Prostate gland (tissue), 2 donors: Measurements from ENCODE around the gene TOMM7. TPM values are rescaled to one million over a fixed set of nuclear protein-coding genes. Genes with fewer than 3 reads are reported as not detected.

ENCODE experiments used
- DNase-seq: peaks from one replicate; pipeline ENCODE4 v3.0.0-alpha.2; 2019; ENCODE audit warnings: low spot score
- H3K27ac ChIP-seq, 2 donors: fragments of 200-600 bp; sonication (generic); 2 replicates each; pipeline ENCODE4 v1.5.1; 2017 to 2019
- H3K27me3 ChIP-seq: fragments of 200-600 bp; sonication (generic); replicated peaks from 2 replicates; pipeline ENCODE4 v1.5.1; 2019; ENCODE audit not compliant: insufficient read depth
- H3K36me3 ChIP-seq, 2 donors: fragments of 200-600 bp; sonication (generic); 1 replicate in 1 of 2; 2 replicates in 1 of 2; pipeline versions ENCODE4 v1.5.1 to v1.8.1; 2017 to 2019
- H3K4me1 ChIP-seq: fragments of 200-600 bp; sonication (generic); replicated peaks from 2 replicates; pipeline ENCODE4 v1.5.1; 2019
- H3K4me3 ChIP-seq, 2 donors: fragments of 200-600 bp; sonication (generic); 2 replicates each; pipeline ENCODE4 v1.5.1; 2017 to 2019
- H3K9me3 ChIP-seq: fragments of 200-600 bp; sonication (generic); 2 replicates; pipeline ENCODE4 v1.5.1; 2017
- POLR2A ChIP-seq: fragments of 450-650 bp; IDR thresholded peaks from one replicate; pipeline ENCODE4 v1.6.1; 2016; ENCODE audit warnings: antibody characterized with exemption, mild to moderate bottlenecking
- POLR2AphosphoS5 ChIP-seq: sonication (generic); formaldehyde crosslinking; IDR thresholded peaks from one replicate; pipeline ENCODE4 v1.6.1; 2017; ENCODE audit warnings: antibody characterized with exemption
- WGBS: methylation state at CpG from one replicate; pipeline ENCODE4 v1.1.5; 2018; 5-methylcytosine and 5-hydroxymethylcytosine counted together
- intact Hi-C: fragments of 100-400 bp; cut with DNase I; formaldehyde crosslinking; loops from one replicate; pipeline ENCODE4 v1.14.2; 2022
- total RNA-seq, 2 donors: library from RNA; depleted of rRNA; stranded (reverse); fragments of >200 nt; gene quantifications; one replicate each; pipeline ENCODE4 v1.1.0, GENCODE V29; 2016
- TF ChIP-seq, protein P1 (sequence below), 4 experiments: fragments of 200-600 bp in 2 of 4; fragments of 450-650 bp in 2 of 4; sonication (generic) in 2 of 4; IDR thresholded peaks; 1 replicate in 3 of 4; 2 replicates in 1 of 4; pipeline ENCODE4 v1.5.1; 2016 to 2019; ENCODE audit warnings: antibody characterized with exemption in 4 of 4, mild to moderate bottlenecking in 2 of 4, moderate library complexity in 2 of 4

The TOMM7 gene
- total RNA-seq, 2 donors from 2014 or later = 124 to 190 TPM

DNA sequence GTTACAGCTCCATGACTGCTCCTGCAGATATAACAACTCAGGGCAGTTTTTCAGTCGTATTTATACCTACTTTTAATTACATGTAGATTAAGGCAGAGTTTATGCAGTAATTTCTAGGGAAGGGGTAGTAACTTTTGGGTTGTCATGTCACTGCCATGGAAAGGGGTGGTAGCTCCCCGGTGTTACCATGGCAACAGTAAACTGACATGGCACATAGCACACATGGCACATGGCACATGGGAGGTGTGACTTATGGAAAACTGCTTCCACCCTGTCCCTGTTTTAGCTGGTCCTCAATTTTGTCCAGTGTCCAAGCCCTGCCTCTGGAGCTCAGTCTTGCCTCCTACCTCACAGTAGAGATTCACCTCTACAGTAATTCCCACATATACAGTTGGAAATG is 3.9 kb upstream of the TOMM7 start:
- 59% methylated on average over 2 of the region's 2 CpGs for WGBS
- Histone ChIP-seq H3K9me3 (no peaks in the 10 kb centered on the region), H3K4me1 (no peaks in the 10 kb centered on the region), H3K4me3 (no peak overlapping the region), H3K27me3 (no peaks in the 10 kb centered on the region), H3K36me3 (no peaks in the 10 kb centered on the region), H3K27ac (no peak overlapping the region)
- DNase-seq = no peak
- intact Hi-C loops = no loop called here
- TF ChIP-seq POLR2A (no peak), POLR2AphosphoS5 (no peak)
- TF ChIP-seq, protein P1, sequence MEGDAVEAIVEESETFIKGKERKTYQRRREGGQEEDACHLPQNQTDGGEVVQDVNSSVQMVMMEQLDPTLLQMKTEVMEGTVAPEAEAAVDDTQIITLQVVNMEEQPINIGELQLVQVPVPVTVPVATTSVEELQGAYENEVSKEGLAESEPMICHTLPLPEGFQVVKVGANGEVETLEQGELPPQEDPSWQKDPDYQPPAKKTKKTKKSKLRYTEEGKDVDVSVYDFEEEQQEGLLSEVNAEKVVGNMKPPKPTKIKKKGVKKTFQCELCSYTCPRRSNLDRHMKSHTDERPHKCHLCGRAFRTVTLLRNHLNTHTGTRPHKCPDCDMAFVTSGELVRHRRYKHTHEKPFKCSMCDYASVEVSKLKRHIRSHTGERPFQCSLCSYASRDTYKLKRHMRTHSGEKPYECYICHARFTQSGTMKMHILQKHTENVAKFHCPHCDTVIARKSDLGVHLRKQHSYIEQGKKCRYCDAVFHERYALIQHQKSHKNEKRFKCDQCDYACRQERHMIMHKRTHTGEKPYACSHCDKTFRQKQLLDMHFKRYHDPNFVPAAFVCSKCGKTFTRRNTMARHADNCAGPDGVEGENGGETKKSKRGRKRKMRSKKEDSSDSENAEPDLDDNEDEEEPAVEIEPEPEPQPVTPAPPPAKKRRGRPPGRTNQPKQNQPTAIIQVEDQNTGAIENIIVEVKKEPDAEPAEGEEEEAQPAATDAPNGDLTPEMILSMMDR (IDR thresholded peaks at IDR 0.05) = no peak

DNA sequence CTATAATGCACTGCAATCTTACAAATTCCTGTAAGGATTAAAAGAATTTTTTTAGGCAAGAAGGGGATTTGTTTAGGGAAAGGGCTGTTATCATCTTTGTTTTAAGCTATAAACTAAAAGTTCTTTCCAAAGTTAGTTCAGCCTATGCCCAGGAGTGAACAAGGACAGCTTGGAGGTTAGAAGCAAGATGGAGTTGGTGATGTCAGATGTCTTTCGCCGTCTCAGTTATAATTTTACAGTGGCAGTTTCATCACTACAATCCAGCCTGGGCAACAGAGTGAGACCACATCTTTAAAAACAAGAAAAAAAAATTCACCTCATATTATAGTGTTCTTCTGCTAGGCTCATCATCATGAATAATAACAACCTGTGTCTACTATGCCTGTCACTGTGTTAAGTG is 2.1 kb upstream of the TOMM7 start:
- Histone ChIP-seq H3K9me3 (no peaks in the 10 kb centered on the region), H3K27me3 (no peaks in the 10 kb centered on the region), H3K27ac (no peak overlapping the region), H3K4me3 (no peak overlapping the region), H3K4me1 (no peaks in the 10 kb centered on the region), H3K36me3 (no peaks in the 10 kb centered on the region)
- intact Hi-C loops = loop anchor here (5.0 kb wide), 1 partner anchor 262 kb away; no protein-coding TSS in a partner anchor
- DNase-seq = no peak
- TF ChIP-seq POLR2AphosphoS5 = no peak
- WGBS = 90% methylated on average over 2 of the region's 2 CpGs

DNA sequence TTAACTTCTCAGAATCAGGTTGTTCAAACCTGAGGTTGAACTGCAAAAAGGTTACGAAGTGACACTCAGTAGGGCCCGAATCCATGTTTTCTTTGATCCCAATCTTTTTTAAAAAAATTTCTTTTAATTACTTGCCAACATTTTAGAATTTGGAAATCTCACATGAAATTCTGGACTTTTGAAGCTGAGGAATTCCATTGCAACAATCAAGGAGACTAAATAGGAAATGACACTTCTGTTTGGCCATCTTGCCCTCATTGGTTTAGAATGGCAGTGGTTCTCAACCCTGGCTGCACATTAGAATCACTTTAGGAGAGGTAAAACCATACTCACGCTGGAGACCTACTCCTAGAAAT is 471 bp upstream of the TOMM7 start:
- H3K27ac ChIP-seq = peak overlapping the region; percentile 62
- H3K4me3 ChIP-seq = peak overlapping the region; percentile 63 to 72
- 26% methylated on average over 3 of the region's 3 CpGs for WGBS

DNA sequence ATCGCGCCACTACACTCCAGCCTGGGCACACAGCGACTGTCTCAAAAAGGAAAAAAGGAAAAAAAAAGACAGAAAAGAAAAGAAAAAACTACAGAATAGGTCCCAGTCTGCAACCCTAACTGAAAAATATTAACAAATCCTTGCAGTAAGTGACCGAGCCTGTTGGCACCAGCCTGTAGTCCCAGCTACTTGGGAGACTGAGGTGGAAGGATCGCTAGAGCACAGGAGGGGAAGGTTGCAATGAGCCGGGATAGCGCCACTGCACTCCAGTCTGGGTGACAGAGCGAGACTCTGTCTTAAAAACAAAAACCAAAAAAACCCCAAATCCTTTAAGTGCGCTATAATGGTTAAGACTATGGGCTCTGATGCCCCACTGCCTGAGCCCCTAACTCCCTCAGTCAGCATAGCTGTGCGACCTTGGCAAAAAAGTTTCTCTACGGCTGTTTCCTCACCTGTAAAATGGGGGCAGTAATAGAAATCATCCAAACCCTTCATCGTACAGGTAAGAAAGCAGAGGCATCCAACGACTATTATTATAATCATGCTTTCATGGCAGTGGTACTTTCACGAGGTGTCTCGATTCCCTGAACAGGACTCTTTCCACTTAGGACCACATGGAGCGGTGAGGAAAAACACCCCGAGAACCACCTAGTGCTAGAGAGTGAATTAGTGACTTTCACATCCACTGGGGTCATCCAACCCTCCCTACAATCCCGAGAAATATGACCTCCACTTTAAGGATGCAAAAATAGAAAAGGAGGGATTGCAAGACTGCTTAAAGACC is 755 bp downstream of the TOMM7 start:
- Histone ChIP-seq H3K9me3 (no peaks in the 10 kb centered on the region), H3K4me1 (no peaks in the 10 kb centered on the region), H3K27me3 (no peaks in the 10 kb centered on the region), H3K27ac (peak overlapping the region; percentile 62), H3K36me3 (no peaks in the 10 kb centered on the region), H3K4me3 (peak overlapping the region; percentile 63 to 72)
- intact Hi-C loops = loop anchor here (2.0 to 5.0 kb wide), 2 partner anchors 235 to 260 kb away; no protein-coding TSS in a partner anchor
- 19% methylated on average over 18 of the region's 18 CpGs for WGBS
- DNase-seq = no peak
- TF ChIP-seq POLR2AphosphoS5 = no peak
- no peak for TF ChIP-seq POLR2A
- TF ChIP-seq, protein P1 (IDR thresholded peaks at IDR 0.05) = no peak

More for the DNA sequence above, 471 bp upstream of the TOMM7 start:
- TF ChIP-seq, protein P1 (IDR thresholded peaks at IDR 0.05) = no peak
- TF ChIP-seq POLR2A = no peak
- TF ChIP-seq POLR2AphosphoS5 = no peak
- Histone ChIP-seq H3K36me3 (no peaks in the 10 kb centered on the region), H3K9me3 (no peaks in the 10 kb centered on the region), H3K27me3 (no peaks in the 10 kb centered on the region), H3K4me1 (no peaks in the 10 kb centered on the region)
- DNase-seq = no peak
- intact Hi-C loops = loop anchor here (2.0 to 5.0 kb wide), 2 partner anchors 234 to 261 kb away; no protein-coding TSS in a partner anchor

DNA sequence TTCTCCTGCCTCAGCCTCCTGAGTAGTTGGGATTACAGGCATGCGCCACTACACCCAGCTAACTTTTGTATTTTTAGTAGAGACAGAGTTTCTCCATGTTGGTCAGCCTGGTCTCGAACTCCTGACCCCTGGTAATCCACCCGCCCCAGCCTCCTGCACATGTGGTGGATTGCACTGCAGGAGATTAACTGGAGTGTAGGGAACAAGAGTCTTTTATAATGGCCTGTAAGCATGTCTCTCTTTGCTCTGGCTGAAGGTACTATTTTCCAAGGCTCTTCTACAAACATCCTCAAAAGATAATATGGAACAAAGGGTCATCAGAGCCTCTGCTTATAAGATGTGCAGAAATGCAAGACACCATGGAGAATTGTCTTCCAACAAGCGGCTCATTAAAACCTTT is 3.2 kb downstream of the TOMM7 start:
- H3K9me3 ChIP-seq = no peaks in the 10 kb centered on the region
- no peaks in the 10 kb centered on the region for H3K4me1 ChIP-seq
- H3K36me3 ChIP-seq = no peaks in the 10 kb centered on the region
- 96% methylated on average over 4 of the region's 4 CpGs for WGBS
- H3K4me3 ChIP-seq = no peak overlapping the region
- H3K27me3 ChIP-seq = no peaks in the 10 kb centered on the region
- no peak for DNase-seq
- no peak for TF ChIP-seq POLR2AphosphoS5
- TF ChIP-seq, protein P1 (IDR thresholded peaks at IDR 0.05) = no peak
- no peak for TF ChIP-seq POLR2A
- no peak overlapping the region for H3K27ac ChIP-seq
- intact Hi-C loops = no loop called here
